Suppressor macrophage (primary cell): Measurements from ENCODE around the gene GTPBP3.
A peak's percentile ranks its signal among the peaks of the same experiment; 100 is the strongest.

ENCODE experiments used
- DNase-seq, 4 experiments: peaks; one replicate each; pipeline ENCODE4 v3.0.0-alpha.2; 2020 to 2022

Gene GTPBP3

DNA sequence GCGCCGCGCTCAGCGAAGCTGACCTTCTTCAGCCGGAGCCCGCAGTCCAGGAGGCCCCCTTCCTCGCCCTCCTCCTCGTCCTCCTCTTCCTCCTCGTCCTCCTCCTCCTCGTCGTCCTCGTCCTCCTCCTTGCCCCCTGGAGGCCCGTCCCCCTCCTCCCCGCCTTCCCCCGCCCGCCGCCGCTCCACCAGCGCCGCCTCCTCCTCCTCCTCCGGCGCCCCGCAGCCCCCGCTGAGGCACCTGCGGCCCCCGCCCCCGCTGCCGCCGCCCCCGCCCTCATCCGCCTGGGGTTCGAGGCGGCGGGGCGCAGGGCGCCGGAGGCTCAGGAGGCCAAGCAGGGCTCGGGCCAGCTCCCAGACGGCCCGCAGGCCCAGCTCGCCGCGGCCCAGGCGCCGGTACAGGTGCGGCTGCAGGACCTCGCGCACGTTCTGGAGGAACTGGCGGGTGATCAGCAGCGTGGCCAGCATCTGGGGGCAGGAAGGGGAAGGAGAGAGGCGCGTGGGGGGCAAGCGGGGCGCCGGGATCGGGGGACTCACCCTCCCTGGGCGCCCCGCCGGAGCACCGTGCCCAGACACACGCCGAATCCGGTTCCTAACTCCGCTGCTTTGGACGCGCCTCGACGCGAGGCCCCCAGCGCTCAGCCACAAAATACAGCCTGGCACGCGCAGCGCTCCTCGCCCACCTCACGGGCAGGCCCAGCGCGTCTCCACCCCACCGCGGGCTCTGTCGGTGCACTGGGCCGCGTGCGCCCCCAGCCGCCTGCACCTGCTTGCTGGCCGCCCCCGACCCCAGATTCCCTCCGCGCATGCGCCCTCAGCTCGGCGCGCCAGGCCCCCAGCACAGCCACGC lies 8.6 kb upstream of the GTPBP3 start:
- DNase-seq: no peak

DNA sequence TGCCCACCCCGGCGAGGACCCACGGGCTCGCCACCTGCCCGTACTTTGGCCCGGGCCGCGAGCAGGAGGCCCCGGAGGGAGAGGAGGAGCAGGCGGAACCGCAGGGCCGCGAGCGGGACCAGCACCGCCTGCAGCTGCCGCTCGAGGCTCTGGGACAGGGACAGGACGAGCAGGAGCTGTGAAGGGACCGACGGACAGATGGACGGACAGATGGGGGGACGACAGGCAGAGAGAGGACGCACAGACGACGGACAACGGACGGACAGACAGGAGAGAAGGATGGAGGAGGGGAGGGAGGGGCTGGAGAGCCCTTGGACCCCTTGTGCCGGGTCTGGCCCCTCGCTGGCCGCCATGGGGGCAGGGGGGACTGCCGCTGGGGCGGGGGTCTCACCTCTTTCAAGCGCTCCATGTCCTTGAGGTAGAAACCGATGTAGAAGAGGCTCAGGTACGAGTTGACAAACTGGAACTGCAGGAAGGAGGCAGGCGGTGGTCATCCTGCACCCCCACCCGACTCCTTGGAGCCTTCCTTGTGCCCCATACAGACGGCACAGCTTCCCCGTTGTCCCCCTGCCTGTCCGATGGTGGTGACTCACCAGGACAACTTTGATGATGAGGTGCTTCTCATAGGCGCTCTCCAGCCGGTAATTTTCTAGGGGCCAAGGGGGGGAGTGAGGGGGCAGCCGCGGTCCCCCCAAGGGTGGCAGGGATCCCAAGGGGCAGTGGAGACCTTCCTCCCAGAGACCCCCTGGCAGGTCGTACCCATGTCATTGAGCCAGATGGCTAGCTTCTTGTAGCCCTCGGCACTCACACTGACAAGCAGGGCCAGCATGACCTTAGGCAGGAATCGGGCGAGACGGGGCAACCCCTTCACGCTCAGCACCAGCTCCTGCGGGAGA lies 7.7 kb upstream of the GTPBP3 start:
- DNase-seq: no peak

DNA sequence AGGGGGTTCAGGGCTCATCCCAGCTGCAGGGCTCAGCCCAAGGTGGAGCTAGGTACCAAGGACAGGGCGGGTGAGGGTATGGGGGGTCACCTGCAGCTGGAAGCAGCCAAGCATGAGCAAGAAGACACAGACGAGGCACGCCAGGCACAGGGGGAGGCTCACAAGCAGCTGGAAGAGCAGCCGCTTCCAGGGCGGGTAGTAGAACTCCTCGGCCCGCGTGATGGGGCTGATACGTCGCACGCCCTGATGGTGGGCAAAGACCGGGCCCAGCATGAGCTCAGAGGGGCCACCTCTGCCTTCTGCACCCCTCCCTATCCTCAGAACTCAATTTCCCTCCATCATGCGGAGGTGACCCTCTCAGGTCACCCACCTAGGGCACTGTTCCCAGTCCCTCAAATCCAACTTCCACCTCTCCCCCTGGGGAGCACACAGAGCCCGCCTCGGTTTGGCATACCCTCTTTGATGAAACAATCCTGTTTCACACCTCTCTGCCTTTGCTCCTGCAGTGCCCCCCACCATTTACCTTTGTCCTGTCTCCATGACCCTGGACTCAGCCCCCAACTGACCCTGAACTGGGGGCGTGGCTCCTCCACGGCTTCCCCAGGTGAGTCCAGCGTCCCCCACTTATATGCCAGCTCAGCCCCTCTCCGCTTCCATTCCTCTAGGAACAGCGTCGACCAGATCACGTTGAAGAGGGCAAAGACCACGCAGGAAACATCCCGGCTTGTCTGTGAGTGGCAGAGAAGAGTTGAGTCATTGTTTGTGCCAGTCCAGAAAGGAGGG lies 6.9 kb upstream of the GTPBP3 start:
- no peak for DNase-seq

DNA sequence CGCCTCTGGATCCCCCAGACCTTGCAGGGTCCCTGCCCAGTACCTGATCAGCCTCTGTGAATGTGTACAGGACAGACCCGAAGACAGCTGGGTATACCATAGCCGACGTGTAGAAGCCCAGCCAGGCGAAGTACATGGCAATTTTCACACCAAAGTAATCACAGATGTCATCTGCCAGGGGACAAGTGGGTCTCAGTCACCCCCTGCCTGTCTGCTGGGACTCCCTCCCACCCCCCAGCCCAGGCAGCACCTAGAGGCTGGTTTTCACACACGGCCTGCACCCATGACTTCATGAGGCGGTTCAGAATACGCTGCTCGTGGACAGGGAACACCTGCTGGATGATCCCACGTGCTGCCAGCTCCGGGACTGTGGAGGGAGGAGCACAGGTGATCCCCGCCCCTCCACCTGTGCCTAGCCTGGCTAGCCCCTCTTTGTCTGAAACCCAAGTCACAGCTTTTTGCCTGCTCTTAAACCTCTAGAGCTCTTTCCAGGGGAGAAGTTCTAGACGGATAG lies 6.3 kb upstream of the GTPBP3 start:
- DNase-seq: no peak

DNA sequence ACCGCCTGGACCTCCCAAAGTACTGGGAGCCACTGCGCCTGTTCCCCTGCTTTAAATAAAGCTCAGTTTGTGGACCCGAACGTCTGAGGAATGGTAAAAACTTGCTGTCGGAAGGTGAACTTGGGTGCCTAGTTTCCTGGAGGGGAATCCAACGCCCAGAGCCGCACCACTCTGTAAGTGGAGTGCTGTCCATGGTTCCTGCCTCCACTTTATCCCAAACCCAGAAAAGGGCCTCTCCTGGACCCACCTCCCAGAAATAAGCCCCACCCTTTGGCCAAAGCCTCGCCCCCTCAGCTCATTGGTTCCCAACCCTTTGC lies 5.0 kb upstream of the GTPBP3 start:
- no peak for DNase-seq

DNA sequence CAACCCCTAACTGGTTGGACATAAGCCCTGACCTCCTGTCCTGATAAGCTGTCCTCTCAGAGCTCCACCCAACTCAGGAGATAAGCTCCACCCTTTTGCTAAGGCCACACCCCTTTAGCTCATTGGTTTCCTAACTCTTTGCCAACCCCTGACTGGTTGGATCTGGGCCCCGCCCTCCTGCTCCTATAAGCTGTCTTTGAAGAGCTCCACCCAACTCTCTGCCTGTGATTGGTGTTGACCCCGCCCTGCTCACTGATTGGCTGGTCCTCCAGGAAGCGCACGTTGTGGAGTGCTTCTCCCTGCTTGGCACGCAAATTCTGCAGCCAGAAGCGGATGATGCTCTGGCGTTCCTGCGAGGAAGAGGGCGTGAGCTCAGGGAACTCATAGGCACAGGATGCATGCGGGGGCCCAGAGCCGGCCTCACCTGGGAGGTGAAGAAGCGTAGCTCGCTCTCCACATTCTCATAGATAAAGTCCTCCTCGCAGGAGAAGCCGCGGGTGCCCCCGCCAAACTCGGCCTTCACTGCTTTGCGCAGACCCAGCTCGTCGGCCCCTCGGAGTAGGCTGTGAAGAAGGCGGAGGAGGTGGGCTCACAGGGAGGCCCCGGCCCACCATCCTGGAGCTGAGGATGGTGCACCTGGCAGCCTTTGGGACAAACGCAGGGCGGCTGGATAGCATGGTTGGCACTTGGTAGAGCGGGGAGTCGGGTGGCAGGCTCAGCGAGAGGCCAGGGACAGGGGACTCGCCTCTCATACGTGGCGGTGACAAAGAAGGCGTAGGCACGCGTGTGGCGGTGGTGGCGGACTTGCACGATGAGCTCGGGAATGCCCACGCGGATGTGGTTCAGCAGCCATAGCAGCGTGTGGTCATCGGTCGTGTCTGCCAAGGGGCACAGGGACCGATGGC lies 4.4 kb upstream of the GTPBP3 start:
- peak; percentile 29 to 60 (median 42) for DNase-seq

DNA sequence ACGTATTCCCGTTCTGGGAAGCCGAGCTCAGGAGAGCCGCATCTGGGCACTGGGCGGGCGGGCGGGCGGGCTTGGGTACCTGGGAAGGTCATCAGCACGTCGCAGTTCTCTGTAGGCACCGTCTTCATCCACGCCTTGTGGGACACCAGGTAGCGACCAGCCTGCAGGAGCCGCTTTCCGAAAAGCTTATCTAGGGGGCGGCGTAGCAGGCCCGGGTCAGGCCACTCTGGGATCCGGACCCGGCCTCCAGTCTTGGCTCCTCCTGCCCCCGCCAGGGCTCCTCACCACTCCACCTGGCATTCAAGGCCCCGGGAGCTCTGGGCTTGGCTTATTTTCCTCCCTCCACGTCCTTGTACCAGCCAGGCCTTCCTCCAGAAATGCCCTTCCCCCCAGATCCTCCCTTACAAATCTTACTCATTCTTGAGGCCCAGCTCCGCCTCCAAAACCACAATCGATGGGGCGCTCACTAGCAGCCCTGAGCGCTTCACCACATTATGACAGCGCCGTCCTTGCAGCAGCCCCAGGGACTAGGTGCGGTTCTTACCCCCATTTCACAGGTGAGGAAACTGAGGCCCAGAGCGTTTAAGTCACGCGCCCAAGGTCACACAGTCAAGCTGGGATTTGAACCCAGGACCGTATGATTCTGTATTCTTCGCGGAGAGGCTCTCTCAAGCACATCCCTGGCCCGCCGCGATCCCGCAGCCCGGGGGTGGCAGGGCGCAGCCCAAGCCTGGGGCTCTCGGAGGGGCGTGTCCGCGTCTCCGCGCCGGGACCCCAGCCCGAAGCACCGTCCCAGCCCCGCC lies 3.5 kb upstream of the GTPBP3 start:
- DNase-seq: peak; percentile 66 to 78 (median 77)

DNA sequence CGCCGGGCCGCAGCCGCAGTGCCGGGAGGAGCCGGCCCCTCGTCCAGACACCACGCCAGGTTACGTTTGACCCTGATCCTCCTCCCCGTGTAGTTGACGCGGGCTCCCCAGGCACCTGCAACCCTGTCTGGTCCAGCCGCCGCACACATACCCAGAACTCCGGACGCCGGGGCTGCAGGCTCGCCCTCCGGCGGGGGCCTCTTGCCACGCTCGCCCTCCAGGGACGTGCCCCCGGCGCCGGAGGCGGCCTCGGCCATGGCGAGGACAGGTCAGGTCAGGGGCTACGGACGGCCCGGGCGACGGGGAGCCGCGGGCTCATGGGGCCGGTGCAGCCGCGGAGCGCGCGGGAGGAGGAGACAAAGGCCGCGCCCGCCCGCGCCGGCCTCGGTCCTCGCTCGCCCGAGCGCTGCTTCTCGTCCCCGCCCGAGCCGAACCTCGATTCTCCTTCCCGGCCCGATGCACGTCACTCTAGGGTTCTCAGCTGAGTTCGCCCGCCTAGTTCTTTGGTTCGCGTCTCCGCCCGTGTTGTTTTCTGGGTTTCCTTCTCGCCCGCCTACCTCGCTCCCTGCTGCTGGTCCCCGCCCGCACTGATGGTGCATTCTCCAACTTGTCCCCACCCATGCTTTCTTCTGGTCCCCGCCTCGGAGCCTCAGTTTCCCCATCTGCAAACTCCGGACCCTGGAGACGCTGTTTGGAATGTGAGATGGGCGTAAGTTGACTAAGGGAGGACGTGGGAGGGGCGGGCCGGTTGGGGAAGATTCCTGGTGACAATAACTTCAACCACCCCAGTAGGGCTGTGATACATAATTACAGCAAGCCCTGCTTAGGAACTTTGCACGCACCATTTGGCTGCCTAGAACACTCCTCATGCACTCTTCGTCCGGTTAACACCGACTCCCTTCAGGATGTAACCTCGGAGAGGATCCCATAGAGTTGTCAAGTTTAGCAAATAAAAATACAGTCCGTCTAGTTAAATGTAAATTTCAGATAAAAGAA lies 2.6 kb upstream of the GTPBP3 start, which contains the start of gene ANO8:
Gene ANO8 (minus strand): TSS at position 442 of the 996 bp plus-strand sequence. CDS start 185 bp downstream, at position 257.
- peak; percentile 97 to 98 (median 98) for DNase-seq

DNA sequence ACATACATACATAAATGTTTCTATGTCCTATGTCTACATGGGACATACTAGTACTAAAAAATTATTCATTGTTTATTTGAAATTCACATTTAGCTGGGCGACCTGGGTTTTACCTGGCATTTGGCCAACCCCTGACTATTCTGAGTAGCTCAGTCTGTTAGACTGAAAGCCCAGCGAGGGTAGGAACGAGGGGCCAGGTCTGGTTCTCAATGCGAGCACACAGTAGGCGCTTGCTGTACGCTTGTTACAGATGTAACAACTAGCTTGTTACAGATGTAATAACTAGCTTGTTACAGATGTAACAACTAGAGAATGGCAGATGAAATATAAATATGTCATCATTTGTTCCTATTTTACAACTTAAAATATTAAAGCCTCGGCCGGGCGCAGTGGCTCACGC lies 1.8 kb upstream of the GTPBP3 start:
- no peak for DNase-seq

DNA sequence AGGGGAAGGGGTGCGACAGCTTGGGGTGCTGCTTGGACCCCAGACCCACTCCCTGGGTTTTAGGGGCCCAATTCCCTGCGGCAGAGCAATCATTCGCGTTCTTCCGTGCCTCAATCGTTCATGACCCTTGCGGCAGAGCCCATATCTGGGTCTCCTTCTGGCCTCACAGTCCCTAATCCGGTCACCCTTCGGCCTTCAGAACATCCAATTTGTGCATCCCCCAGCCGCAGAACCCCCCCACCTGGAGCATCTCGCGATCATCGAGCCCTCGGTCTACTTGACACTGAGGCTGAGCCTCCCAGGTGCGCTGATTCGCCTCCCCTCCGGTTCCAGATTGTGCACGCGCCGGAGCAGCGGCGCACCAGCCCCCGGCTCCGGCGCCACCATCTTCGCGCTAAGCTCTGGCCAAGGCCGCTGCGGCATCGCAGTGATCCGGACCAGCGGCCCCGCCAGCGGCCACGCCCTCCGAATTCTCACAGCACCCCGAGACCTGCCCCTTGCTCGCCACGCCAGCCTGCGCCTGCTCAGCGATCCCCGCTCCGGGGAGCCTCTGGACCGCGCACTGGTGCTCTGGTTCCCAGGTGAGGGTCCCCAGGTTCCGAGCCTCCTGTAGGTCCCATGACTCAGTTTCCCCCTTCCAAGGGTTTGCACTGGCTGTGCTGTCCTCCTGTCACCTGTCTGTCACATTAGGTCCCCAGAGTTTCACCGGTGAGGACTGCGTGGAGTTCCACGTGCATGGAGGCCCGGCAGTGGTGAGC lies 501 bp downstream of the GTPBP3 start:
- peak in 2 of 4 experiments; percentile 19 to 41 for DNase-seq

DNA sequence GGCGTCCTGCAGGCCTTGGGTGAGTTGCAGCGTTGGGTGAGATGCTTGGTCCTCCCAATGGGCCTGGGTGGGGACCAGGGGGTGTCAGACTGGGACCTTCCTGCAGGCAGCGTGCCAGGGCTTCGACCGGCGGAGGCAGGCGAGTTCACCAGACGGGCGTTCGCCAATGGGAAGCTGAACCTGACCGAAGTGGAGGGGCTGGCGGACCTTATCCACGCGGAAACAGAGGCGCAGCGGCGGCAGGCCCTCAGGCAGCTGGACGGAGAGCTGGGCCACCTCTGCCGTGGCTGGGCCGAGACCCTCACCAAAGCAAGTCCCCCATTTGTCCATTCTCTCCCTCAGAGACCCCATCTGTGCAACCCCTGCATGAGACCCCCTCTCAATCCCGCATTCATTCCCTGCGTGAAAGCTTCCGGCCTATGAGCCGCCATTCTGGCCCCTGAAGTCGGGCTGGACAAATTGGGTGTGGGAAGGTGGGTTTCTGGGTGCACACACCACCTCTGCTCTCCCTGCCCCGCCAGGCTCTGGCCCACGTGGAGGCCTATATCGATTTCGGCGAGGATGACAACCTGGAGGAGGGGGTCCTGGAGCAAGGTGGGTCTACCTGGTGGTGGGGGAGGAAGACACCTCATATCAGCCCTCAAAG lies 1.2 kb downstream of the GTPBP3 start:
- no peak for DNase-seq

DNA sequence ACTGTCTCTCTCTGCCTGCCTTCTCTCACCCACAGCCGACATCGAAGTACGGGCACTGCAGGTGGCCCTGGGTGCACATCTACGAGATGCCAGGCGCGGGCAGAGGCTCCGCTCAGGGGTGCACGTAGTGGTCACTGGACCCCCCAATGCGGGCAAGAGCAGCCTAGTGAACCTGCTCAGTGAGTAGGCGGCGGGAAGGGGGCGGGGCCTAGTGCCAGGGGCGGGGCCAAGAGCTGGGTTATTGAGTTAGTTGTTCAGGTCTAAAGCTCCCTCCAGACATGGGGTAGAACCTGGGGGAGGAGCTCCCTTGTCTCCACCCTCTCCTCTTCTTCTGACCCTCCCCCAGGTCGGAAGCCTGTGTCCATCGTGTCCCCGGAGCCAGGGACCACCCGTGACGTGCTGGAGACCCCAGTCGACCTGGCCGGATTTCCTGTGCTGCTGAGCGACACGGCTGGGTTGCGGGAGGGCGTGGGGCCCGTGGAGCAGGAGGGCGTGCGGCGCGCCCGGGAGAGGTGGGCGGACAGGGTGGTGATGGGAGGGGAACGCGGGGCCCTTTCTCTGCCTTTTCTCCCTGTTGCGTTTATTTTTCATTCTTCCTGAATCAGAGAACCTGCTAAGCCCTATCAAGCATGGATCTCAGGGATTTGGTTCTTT lies 1.9 kb downstream of the GTPBP3 start:
- DNase-seq: peak in 1 of 4 experiments; percentile 10

DNA sequence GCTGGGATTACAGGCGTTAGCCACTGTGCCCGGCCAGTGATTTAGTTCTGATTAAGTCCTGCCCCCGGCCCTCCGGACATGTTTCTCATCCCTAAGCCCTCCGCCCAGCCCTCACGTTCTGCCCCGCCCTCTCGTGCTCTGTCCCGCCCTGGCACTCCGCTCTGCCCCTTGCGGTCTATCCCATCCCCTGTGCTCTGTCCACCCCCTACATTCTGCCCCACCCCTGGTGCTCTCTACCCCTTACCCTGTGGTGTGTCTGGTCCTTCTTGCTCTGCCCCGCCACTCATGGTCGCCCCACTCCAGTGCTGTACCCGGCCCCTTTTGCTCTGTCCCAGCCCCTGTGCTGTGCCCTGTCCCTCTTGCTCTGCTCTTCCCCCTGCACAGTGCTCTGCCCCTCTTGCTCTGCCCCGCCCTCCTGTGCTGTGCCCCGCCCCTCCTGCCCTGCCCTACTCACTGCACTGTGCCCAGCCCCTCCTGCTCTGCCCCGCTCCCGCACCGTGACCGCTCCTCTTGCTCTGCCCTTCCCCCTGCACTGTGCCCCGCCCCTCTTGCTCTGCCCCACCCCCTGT lies 3.0 kb downstream of the GTPBP3 start:
- DNase-seq: peak in 1 of 4 experiments; percentile 36

DNA sequence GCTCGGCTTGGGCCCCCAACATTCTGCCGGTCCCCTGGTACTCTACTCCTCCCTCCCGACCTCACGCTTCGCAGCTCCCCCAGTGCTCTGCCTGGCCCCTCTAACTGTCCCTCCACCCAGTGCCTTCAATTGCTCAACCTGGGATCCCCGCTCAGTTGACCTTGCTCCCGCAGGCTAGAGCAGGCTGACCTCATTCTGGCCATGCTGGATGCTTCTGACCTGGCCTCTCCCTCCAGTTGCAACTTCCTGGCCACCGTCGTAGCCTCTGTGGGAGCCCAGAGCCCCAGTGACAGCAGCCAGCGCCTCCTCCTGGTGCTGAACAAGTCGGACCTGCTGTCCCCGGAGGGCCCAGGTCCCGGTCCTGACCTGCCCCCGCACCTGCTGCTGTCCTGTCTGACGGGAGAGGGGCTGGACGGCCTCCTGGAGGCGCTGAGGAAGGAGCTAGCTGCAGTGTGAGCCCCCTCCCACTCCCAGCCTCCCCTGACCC lies 3.6 kb downstream of the GTPBP3 start:
- DNase-seq: peak in 1 of 4 experiments; percentile 17

DNA sequence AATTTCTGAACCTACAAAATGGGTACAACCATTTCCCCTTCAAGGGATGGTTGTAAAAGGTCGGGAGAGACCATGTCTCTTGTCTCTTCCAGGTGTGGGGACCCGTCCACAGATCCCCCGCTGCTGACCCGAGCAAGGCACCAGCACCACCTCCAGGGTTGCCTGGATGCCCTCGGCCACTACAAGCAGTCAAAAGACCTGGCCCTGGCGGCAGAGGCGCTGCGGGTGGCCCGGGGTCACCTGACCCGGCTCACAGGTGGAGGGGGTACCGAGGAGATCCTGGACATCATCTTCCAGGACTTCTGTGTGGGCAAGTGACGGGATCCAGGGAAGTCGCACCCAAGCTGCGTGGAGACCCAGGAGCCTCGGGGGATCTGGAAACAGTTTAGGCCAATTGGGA lies 4.0 kb downstream of the GTPBP3 start:
- no peak for DNase-seq

DNA sequence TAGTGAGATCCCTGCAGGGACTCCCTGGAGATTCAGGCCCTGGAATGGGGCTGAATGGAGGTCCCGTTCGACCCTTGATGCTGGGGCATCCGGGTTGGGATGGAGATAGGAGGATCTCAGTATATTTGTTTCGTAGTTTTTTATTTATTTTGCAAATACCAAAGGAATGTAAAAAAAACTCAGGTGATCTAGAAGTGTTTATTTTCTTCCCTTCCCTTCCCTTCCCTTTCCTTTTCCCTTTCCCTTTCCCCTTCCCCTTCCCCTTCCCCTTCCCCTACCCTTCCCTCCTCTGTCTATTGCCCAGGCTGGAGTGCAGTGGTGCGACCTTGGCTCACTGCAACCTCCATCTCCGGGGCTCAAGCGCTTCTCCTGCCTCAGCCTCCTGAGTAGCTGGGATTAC lies 4.5 kb downstream of the GTPBP3 start:
- DNase-seq: no peak
